GM12801 (cell line): ENCODE data around the gene TMPRSS11A.

Experiments used
- TF ChIP-seq, protein P1 (sequence below): IDR thresholded peaks from one replicate; pipeline ENCODE4 v1.5.1; 2011; ENCODE audit warnings: control low read depth; ENCODE audit not compliant: insufficient read length; ENCODE audit errors: extremely low read depth

TMPRSS11A gene

DNA sequence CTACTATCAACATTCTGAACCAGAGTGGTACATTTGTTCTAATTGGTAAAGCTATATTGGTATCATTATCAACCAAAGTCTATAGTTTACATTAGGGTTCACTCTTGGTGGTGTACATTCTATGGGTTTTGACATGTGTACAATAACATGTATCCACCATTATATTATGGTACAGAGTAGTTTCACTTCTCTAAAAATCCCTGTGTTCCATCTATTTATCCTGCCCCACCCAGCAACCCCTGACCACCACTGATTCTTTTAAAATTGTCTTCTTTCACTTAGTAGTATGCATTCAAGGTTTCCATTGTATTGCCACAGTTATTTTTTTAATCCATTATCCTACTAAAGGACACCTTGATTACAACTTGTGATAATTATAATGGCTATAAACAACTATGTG lies 64.2 kb downstream of the TMPRSS11A start:
- TF ChIP-seq, protein P1, sequence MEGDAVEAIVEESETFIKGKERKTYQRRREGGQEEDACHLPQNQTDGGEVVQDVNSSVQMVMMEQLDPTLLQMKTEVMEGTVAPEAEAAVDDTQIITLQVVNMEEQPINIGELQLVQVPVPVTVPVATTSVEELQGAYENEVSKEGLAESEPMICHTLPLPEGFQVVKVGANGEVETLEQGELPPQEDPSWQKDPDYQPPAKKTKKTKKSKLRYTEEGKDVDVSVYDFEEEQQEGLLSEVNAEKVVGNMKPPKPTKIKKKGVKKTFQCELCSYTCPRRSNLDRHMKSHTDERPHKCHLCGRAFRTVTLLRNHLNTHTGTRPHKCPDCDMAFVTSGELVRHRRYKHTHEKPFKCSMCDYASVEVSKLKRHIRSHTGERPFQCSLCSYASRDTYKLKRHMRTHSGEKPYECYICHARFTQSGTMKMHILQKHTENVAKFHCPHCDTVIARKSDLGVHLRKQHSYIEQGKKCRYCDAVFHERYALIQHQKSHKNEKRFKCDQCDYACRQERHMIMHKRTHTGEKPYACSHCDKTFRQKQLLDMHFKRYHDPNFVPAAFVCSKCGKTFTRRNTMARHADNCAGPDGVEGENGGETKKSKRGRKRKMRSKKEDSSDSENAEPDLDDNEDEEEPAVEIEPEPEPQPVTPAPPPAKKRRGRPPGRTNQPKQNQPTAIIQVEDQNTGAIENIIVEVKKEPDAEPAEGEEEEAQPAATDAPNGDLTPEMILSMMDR, result no peak

DNA sequence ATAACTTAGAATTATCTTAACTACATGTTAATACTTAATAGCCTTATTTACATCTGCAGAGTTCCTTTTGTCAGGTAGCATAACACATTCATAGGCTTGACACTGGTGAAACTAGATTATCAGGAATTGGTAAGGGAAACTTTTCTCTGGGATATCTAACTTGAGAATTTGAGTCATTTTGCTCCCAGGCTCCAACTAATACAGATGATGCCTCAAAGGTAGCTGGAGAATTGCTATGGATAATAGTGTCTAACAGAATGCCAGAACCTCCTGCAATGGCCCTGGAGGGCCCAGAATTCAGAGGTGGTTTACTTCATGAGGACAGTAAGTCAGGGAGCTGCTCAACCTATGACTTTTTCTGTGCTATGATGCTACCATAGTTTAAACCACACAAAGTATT lies 65.6 kb downstream of the TMPRSS11A start:
- TF ChIP-seq, protein P1, result no peak

DNA sequence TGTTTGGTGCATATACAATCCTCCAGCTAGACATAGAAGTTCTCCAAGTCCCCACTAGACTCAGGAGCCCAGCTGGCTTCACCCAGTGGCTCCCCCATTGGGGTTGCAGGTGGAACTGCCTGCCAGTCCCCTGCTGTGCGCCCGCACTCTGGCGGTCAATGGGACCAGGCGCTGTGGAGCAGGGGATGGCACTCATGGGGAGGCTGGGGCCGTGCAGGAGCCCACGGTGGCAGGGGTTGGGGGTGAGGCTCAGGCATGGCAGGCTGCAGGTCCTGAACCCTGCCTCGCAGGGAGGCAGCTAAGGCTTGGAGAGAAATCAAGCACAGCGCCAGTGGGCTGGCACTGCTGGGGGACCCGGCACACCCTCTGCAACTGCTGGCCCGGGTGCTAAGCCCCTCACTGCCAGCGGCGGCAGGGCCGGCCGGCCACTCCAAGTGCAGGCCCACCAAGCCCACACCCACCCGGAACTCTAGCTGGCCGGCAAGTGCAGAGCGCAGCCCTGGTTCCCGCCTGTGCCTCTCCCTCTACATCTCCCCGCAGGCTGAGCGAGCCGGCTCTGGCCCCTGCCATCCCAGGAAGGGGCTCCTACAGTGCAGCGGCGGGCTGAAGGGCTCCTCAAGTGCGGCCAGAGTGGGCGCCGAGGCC lies 66.8 kb downstream of the TMPRSS11A start:
- TF ChIP-seq, protein P1, result no peak

DNA sequence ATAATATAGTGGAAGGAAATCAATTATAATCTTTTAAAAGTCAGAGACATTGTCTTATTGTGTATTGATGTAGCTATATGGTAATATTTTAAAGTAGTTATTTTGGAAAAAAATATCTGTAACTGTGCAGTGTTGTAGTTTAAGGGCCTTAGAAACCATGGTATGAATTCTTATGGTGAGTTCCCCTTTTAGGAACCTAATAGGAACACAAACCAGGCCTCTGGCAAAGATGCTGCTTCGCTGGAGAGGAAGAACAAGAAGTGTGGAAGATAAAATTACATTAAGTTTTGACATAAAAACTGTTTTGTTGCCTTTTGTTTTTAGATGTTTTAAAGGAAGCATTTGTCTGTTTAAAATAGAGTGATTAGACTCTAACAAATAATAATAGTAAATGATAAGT lies 68.6 kb downstream of the TMPRSS11A start:
- TF ChIP-seq, protein P1, result no peak

DNA sequence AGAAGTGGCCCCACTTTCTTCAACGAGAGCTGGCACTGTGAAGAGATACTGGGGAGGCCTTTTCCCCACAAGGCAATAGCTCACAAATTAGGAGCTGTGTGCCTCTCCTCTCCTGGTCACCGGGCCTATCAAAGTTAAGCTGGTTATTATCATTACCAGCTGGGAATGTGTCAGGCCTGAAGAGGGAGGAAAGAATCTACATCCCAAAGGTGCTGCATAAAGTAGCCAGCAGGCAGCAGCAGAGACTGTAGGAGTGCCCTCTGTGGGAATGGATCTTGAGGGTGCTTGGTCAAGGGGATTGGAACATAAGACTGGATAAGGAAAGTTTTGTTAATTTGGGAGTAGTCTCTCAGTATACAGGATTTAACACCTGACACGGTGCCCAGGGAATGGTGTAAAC lies 70.4 kb downstream of the TMPRSS11A start:
- TF ChIP-seq, protein P1, result no peak

DNA sequence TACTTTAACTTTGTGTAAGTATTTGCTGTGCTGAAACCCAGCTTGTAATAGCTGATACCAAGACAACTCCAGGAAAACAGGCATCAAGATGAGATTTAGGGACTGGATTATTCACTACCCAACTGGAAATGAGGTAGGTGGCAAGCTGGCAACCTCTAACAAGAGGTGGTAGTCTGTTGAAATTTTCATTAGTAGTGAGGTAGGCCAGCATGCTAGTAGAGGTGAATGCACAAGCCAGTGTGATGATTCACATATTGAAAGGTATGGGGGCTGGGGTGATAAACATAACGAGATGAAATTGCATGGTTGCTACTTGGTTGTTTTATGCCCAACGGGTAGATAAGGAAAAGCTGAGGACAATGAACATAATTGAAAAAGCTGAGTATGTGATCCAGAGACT lies 71.0 kb downstream of the TMPRSS11A start:
- TF ChIP-seq, protein P1, result no peak

DNA sequence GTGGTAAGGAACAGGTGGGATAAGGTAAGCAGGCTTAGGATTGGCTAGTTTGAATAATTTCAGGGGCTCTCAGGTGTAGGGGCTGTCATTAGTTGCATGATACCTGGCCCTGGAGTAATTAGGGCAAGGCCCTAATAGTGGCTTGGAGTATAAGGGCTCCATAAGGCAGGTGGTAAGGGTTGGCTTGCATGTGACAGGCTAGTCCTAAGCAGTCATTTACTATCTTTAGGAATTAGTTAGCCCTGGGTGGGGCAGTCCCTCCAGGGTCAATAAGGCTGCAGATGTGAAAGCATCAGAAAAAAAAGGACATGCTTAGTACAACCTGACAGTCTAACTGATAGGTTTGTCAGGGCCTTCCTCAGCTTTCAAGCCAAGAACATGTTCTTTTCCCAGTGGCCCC lies 71.6 kb downstream of the TMPRSS11A start:
- TF ChIP-seq, protein P1, result no peak
